HCT116 (cell line): ENCODE results near the gene TEN1.

Experiments
- CBX3 ChIP-seq: IDR thresholded peaks from 2 replicates; pipeline ENCODE4 v1.6.1; 2012; ENCODE audit warnings: low read depth
- CEBPB ChIP-seq: IDR thresholded peaks from 2 replicates; pipeline ENCODE4 v1.6.1; 2012; ENCODE audit warnings: low read depth
- ELF1 ChIP-seq: IDR thresholded peaks from 2 replicates; pipeline ENCODE4 v1.6.1; 2012; ENCODE audit warnings: low read depth, borderline replicate concordance
- EZH2 ChIP-seq: fragments of 200-600 bp; sonication (generic); IDR thresholded peaks from 2 replicates; pipeline ENCODE4 v1.6.1; 2017; ENCODE audit warnings: antibody characterized with exemption, mixed run types
- JUND ChIP-seq: IDR thresholded peaks from 2 replicates; pipeline ENCODE4 v1.6.1; 2012
- POLR2A ChIP-seq: IDR thresholded peaks from 2 replicates; pipeline ENCODE4 v1.7.0; 2011; ENCODE audit warnings: borderline replicate concordance; ENCODE audit not compliant: insufficient read depth, insufficient read length; ENCODE audit errors: extremely low read depth
- POLR2AphosphoS5 ChIP-seq: IDR thresholded peaks from 2 replicates; pipeline ENCODE4 v1.6.1; 2011; ENCODE audit warnings: mild to moderate bottlenecking, low read depth, low read length, moderate library complexity
- RAD21 ChIP-seq: IDR thresholded peaks from 2 replicates; pipeline ENCODE4 v1.6.1; 2012; ENCODE audit warnings: low read depth, mild to moderate bottlenecking
- ZFX ChIP-seq: fragments of 450-650 bp; IDR thresholded peaks from 2 replicates; pipeline ENCODE4 v1.6.1; 2017
- ZNF274 ChIP-seq: fragments of 200-500 bp; sonication (Bioruptor generic); IDR thresholded peaks from 2 replicates; pipeline ENCODE4 v1.6.1; 2014; ENCODE audit warnings: mild to moderate bottlenecking, low read depth, low read length, inconsistent platforms
- TF ChIP-seq, protein P1 (sequence below), 3 experiments: fragments of 200-600 bp in 1 of 3; sonication (generic) in 1 of 3; IDR thresholded peaks in 2 of 3; conservative IDR thresholded peaks in 1 of 3; 2 replicates each; pipeline ENCODE4 v1.5.1; 2012 to 2017; ENCODE audit warnings: low read depth in 2 of 3, low read length in 2 of 3, antibody characterized with exemption in 1 of 3, borderline replicate concordance in 1 of 3, control low read depth in 1 of 3, mild to moderate bottlenecking in 1 of 3, mixed read lengths in 1 of 3, mixed run types in 1 of 3, moderate library complexity in 1 of 3; ENCODE audit not compliant: insufficient read depth in 1 of 3
- TF ChIP-seq, protein P2 (sequence below): IDR thresholded peaks from 2 replicates; pipeline ENCODE4 v1.6.1; 2012
- TF ChIP-seq, protein P3 (sequence below): IDR thresholded peaks from 2 replicates; pipeline ENCODE4 v1.6.1; 2011; ENCODE audit warnings: mild to moderate bottlenecking, low read length, moderate library complexity; ENCODE audit not compliant: insufficient replicate concordance; ENCODE audit errors: extremely low read depth

DNA sequence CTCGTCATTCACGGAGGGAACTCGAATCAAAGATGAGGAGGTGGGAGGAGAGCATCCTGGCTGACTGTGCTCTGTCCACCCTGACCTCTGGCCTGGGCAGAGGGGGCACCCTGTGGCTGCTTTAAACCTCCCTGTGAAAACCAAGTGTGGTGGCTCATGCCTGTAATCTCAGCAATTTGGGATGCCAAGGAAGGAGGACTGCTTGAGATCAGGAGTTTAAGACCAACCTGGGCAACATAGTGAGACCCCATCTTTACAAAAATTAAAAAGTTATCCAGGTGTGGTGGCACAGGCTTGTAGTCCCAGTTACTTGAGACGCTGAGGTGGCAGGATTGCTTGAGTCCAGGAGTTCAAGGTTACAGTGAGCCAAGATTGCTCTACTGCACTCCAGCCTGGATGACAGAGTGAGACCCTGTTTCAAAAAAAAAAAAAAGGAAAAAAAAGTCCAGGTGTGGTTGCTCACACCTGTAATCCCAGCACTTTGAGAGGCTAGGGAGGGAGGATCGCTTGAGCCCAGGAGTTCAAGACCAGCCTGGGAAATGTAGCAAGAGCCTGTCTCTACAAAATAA is 15.8 kb downstream of the TEN1 start:
- TF ChIP-seq, protein P1, sequence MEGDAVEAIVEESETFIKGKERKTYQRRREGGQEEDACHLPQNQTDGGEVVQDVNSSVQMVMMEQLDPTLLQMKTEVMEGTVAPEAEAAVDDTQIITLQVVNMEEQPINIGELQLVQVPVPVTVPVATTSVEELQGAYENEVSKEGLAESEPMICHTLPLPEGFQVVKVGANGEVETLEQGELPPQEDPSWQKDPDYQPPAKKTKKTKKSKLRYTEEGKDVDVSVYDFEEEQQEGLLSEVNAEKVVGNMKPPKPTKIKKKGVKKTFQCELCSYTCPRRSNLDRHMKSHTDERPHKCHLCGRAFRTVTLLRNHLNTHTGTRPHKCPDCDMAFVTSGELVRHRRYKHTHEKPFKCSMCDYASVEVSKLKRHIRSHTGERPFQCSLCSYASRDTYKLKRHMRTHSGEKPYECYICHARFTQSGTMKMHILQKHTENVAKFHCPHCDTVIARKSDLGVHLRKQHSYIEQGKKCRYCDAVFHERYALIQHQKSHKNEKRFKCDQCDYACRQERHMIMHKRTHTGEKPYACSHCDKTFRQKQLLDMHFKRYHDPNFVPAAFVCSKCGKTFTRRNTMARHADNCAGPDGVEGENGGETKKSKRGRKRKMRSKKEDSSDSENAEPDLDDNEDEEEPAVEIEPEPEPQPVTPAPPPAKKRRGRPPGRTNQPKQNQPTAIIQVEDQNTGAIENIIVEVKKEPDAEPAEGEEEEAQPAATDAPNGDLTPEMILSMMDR (IDR thresholded peaks at IDR 0.05 in 2 of 3, conservative IDR thresholded peaks at IDR 0.05 in 1 of 3; ENCODE audit: borderline replicate concordance in 1 of 3, insufficient read depth in 1 of 3, low read depth in 2 of 3, low read length in 2 of 3), result no peak
- TF ChIP-seq, protein P2, sequence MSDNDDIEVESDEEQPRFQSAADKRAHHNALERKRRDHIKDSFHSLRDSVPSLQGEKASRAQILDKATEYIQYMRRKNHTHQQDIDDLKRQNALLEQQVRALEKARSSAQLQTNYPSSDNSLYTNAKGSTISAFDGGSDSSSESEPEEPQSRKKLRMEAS, result no peak
- TF ChIP-seq EZH2 (no peak), POLR2AphosphoS5 (no peak), CEBPB (no peak), CBX3 (no peak), JUND (no peak), RAD21 (no peak), ELF1 (no peak), POLR2A (no peak), ZNF274 (no peak), ZFX (no peak)
- TF ChIP-seq, protein P3, sequence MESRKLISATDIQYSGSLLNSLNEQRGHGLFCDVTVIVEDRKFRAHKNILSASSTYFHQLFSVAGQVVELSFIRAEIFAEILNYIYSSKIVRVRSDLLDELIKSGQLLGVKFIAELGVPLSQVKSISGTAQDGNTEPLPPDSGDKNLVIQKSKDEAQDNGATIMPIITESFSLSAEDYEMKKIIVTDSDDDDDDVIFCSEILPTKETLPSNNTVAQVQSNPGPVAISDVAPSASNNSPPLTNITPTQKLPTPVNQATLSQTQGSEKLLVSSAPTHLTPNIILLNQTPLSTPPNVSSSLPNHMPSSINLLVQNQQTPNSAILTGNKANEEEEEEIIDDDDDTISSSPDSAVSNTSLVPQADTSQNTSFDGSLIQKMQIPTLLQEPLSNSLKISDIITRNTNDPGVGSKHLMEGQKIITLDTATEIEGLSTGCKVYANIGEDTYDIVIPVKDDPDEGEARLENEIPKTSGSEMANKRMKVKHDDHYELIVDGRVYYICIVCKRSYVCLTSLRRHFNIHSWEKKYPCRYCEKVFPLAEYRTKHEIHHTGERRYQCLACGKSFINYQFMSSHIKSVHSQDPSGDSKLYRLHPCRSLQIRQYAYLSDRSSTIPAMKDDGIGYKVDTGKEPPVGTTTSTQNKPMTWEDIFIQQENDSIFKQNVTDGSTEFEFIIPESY, result no peak
